ENCODE measurements around the gene SSBP3.
"Not testable (repeated sequence)": the region's sequence is repeated elsewhere in the genome, so short reads cannot be mapped to it uniquely, and the experiment has no call there.

Gene SSBP3

DNA sequence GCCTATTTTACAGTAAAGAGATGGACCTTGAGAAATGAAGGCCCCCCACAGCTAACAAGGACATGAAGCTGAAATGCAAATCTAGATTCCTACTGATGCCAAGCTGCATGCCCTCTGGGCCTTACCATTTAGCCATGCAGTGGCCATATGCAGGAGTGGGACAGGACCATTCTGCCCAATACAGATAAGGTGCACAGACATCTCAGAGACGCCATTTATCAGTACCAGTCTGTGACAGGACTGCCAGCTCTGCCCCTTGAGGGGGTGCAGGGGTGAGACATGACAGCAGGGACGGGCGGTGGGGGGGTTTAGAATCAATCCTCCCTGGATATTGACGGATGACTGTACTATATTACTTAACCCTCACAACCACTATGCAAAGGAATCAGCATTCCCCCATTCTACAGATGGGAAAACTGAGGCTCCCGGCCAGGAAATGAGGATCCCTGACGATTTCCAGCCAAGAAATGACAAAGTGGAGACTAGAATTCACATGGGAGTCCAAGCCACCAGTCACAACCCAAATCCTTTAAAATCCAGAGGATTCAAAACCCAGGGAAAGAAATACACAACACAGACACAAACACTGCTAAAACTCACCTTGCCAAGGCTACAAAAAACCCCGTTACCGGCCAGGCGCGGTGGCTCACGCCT lies 10.8 kb downstream of the SSBP3 start:
- DNase-seq: no peak

DNA sequence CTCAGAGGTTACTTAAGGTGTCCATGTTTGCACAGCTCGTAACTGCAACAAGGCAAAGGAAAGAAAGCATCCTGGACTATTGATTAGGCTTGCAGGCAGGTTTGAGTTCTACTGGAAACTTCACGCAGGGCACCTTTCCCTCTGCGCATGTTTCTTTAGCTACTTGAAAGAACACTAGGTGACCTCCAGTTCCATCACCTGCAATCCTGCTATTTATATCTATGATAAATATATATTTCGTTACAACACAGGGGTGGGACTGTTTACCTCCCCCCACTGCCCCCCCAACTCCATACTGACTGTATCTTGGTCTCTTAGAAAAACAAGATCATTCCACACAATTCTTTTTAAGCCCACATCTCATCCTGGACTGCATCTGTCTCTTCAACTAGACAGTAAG lies 12.1 kb downstream of the SSBP3 start:
- DNase-seq: no peak

DNA sequence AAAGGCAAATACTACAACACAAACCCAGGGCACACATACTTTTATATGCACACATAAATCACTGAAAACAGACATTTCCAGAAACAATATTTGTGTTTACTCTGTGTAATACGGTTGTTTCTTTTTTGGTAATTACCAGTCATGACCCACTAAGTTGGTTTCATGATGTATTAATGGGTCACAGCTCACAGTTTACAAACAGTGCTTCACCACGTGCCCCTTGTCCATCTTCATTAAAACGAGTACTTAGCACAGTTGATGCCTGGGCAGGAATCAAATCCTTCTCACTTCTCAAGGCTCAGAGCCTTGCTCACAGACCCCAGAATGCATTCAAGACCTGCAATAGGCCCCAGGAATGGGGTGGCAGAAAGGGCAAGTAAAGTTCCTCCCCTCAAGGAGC lies 13.8 kb downstream of the SSBP3 start:
- DNase-seq: no peak

DNA sequence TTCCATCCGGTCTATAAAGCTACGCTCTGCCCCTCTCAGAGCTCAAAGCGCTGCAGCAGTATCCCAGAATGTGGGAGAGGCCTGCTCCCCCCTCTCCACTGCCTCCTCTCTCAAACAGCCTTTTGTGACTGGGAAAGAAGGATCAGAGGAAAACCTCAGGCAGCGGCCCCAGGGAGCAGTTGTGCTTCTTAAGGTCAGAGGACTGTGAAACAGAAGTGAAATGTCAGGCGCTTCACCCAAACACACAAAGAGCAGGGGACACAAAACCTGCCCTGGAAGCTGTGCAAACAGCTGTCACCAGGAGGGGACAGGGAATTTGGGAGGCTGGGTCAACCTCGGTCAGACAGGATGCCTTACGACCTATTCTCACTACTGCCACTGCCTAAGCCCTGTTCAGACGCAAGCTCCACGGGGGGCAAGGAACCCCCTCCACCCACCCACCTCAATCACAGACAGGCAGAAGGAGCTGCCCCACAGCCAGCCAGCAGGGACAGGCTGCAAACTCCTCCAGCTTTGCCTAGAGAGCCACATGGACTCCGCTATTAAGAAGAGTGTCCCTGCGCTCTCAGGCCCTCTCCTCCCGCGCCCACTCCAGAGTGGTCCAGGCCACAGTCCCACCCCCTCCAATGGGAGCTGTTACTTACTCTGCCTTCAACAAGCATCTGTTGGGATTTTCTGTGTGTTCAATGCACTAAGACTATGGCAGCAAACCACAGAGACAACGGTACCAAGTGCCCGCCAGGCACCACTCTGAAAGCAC lies 14.6 kb downstream of the SSBP3 start:
- DNase-seq: no peak

DNA sequence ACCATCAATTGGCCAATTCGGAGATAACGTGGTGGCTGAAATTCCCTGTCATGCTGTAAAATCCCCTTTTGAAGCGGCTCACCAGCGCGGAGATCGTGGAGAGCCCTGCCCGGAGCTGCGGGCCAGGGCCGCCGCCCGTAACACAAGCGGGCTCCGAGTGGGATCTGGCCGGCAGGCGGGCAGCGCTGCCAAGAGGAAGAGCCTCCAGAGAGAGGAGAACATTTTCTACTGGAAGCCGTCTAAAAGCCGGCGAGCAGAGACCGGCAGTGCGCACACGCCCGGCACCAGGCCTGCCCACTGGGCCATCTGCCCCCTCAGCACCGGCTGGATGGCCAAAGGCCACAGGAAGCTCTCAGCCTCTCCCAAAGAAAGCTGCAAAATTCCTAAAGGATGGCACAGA lies 15.5 kb downstream of the SSBP3 start:
- peak in 6 of 56 donors; percentile 8 to 44 (median 15) for DNase-seq

DNA sequence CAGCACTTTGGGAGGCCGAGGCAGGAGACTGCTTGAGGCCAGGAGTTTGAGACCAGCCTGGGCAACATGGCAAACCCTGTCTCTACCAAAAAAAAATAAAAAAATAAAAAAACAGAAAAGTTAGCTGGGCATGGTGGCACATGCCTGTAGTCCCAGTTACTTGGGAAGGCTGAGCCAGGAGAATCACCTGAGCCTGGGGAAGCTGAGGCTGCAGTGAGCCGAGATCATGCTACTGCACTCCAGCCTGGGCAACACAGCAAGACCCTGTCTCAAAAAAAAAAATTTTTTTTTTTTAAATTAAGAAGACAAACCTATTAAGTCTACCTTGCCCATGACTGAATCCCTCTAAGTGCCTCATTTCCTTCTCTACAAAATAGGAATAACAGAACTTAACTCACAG lies 16.6 kb downstream of the SSBP3 start:
- not testable (repeated sequence) for DNase-seq

DNA sequence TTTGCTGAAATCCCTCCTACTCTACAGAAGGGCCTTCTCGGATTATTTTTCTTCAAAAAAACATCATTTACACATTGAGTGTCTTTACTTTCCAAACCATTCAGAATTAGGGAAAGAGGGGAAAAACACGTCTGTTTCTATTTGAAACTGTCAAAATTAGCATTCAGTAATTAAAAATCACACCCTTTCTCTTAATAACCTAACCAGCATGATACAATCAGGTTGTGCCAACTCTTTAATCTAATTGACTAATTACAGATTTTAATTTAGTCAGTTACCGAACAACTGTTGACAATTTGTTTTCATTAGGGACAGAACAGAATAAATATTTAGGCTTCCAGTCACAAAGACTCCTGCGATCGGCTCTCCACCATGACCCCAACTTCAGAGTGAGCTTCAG lies 18.8 kb downstream of the SSBP3 start:
- no peak for DNase-seq

DNA sequence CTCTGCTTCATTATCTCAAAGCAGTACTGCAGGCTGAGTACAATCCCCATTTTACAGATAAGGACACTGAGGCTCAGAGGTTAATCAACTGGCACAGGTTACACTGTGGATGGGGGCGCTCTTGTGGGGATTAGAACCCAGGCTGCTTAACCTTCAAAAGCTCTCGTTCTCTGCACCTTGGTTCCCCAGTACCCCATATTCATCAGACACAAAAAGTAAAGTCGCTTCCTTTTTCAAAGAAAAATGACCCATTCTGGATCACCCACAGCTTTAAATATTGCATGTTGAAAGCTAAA lies 20.5 kb downstream of the SSBP3 start:
- DNase-seq: no peak

DNA sequence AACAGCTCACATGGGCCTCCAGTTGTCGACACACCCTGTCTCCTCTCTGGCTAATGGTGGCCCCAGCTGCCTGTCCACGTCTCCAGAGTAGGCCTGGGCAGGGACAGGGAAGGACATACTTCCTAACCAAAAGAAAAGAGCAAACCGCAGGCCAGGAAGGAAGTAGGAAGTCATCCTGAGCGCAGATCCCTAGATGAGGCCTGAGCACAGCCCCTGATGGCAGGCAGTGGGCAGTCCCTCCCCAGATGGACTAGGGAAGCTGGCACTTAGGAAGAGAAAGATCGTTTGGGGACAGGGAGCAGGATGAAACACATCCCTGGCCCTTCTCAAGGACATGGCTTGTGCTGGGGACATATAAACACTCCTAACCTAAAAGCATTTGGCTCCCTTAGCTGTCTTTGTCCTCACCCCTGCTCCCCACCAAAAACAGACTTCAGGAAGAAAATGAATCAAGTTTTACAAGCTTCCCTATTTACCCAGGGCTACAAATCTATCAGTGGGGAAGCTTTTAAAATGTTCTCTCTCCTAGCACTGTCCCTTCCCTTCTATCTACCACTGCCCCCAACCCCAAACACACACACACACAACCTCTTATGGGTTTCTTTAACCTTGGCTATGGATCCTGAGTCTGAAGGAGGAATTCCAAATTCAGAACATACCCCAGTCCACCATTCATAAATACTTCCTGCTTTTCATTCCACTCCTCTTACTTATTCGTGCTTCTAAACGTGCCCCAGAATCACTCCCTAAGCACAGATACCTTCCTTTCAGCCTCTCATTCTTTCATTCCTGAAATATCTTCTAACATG lies 21.1 kb downstream of the SSBP3 start:
- no peak for DNase-seq

DNA sequence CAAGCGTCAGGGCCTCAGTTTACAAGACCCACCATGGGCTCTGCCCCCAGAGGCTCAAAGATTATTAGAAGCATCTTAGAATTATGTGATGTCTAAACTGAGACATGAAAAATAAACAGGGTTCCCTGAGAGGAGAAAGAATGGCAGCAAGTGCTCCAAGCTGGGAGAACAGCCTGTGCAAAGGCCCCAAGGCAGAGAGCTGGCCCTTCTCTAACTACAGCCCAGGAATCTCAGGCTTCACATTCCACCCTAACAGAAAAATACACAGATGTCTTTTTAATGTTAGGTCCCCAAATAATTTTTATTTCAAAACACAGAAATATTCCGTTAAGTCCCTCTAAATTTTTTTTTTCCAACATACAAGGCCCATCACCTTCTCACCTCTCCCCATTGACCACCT lies 21.7 kb downstream of the SSBP3 start:
- no peak for DNase-seq

DNA sequence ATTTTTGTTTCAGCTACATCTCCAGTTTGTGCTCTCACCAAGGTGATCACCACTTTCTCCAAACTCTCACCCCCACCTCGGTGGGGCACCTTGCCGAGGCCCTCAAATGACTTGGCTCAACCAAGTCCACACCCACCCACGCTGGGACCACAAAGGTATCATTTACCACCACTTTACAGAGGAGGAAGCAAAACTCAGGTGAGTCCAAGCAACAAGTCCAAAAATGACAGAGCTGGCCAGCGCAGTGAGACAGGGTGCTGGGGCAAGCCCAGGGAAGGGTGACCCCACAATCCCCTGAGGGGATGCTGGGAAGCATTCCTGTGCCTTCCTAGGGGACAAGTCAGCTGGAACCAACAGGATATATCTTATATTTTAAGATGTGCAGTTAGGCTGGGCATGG lies 24.7 kb downstream of the SSBP3 start:
- no peak for DNase-seq

DNA sequence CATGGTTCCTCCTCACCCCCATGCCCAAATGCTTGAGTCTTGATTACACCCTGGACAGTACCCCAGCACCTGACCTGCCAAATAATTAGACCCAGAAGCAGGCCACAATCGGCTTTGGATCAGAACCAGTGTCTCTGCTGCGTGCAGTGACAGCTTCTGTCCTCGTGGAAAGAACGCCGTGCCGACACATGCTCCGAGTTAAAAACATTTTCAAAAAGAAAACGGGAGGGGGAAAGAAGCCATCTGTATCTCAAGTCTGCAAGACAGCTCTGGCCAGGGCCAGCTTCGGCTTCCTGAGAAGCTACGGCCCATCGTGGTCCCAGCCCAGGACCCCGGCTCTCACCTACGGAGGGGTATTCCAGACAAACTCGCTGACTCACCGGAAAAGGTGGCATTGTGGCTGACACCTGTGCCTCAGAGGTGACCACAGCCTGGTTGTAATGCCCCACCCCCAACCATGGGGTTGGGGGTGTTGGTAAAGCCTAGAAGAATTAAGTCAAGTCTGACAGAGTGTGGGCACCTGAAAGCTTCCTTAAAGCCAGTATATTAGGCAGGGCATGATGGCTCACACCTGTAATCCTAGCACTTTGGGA lies 25.8 kb downstream of the SSBP3 start:
- DNase-seq: no peak

DNA sequence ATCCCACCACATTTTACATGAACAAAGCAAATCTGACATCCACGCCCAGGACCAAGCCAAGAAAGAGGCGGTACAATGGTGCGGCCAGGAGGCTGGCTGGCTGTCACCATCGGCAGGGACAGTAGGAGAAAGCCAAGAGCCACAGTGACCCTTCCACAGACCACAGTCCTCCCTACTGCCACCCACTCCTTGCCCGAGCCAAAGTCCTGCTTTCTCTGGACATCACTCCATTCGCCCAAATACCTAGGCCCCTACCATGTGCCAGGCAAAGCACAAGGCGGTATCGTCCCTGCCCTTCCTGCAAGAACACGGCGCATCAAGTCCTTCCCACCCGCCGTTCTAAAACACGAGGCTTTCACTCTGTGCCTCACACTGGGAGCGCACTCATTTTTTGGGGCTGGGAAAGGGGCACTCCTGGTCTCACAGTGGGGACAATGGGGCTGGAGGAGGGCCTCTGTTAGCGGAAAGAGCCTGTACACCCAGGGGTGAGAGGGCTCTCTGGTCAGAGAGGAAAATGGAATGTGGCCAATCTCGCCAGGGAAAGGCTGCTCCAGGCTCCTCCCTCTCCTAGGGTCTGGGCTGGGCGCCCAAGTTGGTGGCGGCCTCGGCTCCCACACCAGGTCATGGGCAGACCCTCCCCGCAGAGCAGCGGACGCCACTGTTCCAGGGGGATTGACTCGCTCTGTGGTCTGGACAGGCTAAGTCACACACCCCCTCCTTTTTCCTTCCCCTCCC lies 26.5 kb downstream of the SSBP3 start:
- DNase-seq: peak in 6 of 56 donors; percentile 17 to 33 (median 29)

DNA sequence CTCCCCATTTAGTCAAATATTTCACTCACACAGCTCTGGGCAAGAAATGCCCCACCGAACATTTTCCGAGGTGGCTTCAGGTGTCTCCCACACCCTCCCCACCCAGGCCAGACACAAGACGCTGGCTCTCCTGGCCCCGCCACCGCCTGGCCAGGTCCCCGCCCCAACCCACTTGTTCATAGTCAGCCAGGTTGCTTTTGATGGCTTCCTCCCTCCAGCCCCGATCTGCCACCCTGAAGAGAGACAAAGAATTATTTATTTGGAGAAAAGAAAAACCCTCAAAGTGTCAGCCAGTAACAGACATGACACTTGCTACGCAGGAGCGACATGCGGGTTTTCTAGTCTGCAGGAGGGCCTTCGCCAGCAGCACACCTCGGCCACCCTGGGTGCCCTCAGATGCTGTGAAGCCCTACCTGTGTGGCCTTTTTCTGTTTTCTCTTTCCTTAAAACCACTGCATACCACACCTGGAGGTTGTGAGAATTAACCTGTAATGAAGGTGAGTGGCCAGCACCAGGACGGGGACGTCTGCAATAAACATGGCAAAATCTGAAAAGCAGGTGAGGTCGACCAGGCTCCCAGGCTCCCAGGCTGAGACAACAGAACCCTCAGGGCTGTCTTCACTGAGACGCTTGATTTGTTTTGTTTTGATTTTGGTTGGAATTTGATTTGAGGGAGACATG lies 27.2 kb downstream of the SSBP3 start:
- DNase-seq: no peak

DNA sequence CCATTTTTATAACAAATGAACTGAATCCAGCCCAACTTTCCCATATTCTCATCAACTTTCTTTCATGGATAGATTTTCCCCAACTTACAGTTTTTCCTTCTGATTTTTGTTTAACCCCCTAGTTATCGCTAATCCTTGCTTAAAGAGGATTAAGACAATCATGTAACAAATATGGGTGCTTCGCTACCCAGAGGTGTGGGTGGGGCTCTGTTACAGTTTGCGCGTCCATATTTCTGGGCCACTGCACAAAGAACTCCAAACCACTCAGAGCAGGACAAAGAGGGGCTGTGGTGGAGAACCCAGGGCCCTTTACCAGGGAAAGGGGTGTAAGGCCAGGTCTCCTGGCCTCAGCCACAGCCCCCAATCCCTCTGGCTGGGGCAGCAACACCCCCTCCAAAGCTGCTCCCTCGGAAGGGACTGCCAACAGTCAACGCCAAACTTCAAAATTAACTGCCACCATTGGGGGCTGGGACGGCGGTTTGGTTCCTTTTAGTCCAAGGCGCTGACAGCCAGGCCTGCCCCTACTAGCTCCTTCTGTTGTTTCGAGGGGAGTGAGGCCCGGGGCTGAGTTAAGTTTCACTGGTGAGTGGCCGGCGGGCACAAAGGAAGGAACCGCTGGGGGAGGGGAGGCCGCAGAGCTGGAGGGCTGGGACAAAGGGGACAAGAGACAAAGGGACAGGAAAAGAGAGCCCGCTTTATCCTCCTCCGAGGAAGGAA lies 27.9 kb downstream of the SSBP3 start:
- peak in 14 of 56 donors; percentile 12 to 60 (median 25) for DNase-seq

DNA sequence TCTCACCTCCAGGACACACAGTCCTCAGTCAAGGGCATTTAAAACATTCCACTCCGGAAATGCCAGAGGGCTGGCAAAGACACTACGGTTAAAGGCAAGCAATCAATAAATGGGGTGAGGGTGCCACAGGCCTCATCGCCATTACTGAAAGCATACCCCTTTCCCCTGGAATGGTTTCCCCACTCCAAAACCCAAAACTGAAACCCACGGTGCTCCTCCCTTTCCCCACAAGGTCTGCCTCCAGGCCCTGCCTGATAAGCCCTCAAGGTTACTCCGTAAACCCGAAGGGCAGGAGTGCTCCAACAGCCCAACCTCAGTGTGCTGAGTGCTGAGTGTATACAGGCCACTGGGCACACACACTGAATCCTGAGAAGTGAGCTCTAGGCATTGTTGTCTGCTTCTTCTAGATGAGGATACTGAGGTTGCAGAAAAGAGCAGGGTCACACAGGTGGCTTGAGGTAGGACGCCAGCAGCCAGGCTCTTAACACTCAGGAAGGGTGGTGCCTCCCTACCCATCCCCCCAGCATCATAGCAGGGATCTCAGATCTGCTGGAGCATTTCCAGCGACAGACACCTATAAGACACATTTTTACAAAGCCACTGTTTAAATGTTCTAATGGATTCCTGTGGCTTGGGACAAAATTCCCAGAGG lies 29.0 kb downstream of the SSBP3 start:
- DNase-seq: no peak

DNA sequence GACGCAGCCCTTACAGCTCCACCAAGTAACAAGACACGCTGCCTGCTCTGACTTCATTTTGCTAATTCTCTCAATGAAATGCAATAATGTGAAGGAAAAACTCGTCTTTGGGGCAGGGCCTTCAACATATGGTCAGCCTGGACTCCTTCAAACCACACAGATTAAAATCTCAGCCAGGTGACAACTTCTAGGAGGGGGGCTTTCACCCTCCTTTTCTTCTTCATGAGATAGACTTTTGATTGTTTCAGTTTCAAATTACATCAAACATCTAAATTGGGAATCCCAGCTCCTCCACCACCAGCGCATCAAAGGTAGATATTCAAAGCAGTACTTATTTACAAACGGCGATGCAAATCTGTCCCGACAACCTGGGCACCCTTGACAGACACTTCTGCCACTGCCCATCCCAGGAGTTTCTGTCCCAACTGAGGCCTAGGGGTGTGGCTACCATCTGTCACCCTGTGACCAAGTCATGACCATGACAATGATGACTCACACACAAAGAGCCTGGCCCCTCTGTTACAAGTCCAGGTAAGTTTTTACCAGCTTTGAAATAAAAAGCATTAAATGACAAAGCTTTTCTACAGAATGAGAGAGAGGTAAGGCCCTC lies 29.7 kb downstream of the SSBP3 start:
- no peak for DNase-seq

DNA sequence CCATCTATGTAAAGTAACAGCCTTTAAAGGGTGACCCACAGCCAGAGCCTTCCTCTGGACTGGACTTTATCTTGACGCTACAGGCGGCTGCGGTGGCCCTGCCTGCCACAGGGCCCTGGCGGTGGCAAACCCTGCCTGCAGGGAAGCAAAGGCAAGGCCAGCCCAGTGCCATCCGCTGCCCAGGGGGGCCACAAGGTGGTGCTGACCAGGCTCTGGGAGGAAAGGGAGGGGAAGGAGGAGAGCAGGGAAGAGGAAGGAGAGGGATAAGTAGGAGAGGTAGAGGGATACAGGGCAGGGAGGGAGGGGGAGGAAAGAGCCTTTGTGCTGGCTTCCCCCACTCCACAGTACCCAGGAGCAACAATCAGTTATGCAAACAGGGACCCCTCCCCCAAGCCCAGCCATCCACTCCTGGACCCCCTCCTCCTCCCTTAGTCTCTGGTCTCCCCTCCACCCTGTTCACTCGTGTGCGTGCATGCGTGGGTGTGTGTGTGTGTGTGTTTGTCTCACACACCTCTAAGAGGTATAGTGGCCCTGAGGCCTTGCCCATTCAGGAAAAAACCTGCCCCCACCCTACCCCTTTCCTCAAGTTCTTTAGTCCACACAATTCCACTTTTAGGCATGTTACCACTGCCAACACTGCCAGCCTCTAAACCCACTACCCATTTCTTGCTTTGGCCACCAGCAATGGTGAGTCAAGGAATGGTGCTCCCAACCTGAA lies 30.3 kb downstream of the SSBP3 start:
- no peak for DNase-seq

All from nucleus accumbens (tissue), 56 donors.